PC-9 (cell line): ENCODE results near the gene DDAH2. TPM values are rescaled to one million over a fixed set of nuclear protein-coding genes. Genes with fewer than 3 reads are reported as not detected.

Experiments used
- BruUV-seq: library from RNA; stranded (reverse); fragments of 400-500 nt; replicated peaks from 2 replicates; lab custom pipeline; 2021; lab: Mats Ljungman, UMichigan
- CTCF ChIA-PET: fragments of 300-600 bp; sonication (Branson Sonifier 250); formaldehyde crosslinking; loops from one replicate; lab custom pipeline; 2022; ENCODE audit warnings: antibody characterized with exemption; lab: Charles Lee
- POLR2A ChIA-PET: fragments of 300-600 bp; sonication (Branson Sonifier 250); formaldehyde crosslinking; loops from one replicate; lab custom pipeline; 2022; ENCODE audit warnings: antibody characterized with exemption; ENCODE audit not compliant: unreplicated experiment; lab: Charles Lee
- DNase-seq, 2 experiments: peaks; one replicate each; pipeline versions ENCODE4 v3.0.0 to v3.0.0-alpha.2; 2015 to 2022; ENCODE audit warnings: mixed read lengths in 1 of 2
- H2AFZ ChIP-seq: fragments of 200-600 bp; sonication (generic); 2 replicates; pipeline ENCODE4 v1.8.1; 2017; ENCODE audit warnings: antibody characterized with exemption
- H3F3A ChIP-seq: fragments of 200-600 bp; sonication (generic); 2 replicates; pipeline ENCODE4 v1.8.1; 2017; ENCODE audit warnings: antibody characterized with exemption, mild to moderate bottlenecking, low read depth; ENCODE audit not compliant: insufficient read depth
- H3K27ac ChIP-seq: fragments of 200-600 bp; sonication (generic); 2 replicates; pipeline ENCODE4 v1.6.1; 2016; ENCODE audit warnings: mixed run types
- H3K27me3 ChIP-seq: fragments of 200-600 bp; sonication (generic); 2 replicates; pipeline ENCODE4 v1.6.1; 2016; ENCODE audit warnings: low read depth, mixed run types; ENCODE audit not compliant: insufficient read depth
- H3K36me3 ChIP-seq: fragments of 200-600 bp; sonication (generic); 2 replicates; pipeline ENCODE4 v1.6.1; 2016; ENCODE audit warnings: low read depth, mixed run types
- H3K4me1 ChIP-seq: fragments of 200-600 bp; sonication (generic); replicated peaks from 2 replicates; pipeline ENCODE4 v1.6.1; 2016; ENCODE audit warnings: mixed run types; ENCODE audit not compliant: insufficient read depth
- H3K4me2 ChIP-seq: fragments of 200-600 bp; sonication (generic); 2 replicates; pipeline ENCODE4 v1.6.1; 2017; ENCODE audit warnings: mixed run types
- H3K4me3 ChIP-seq: fragments of 200-600 bp; sonication (generic); 2 replicates; pipeline ENCODE4 v1.6.1; 2016; ENCODE audit warnings: mixed run types
- H3K79me2 ChIP-seq: fragments of 200-600 bp; sonication (generic); 2 replicates; pipeline ENCODE4 v1.6.1; 2017; ENCODE audit warnings: low read depth, mixed run types
- H3K9me2 ChIP-seq: fragments of 200-600 bp; sonication (generic); 2 replicates; pipeline ENCODE4 v1.8.1; 2017; ENCODE audit warnings: mild to moderate bottlenecking; ENCODE audit not compliant: insufficient read depth
- H3K9me3 ChIP-seq: fragments of 200-600 bp; sonication (generic); 2 replicates; pipeline ENCODE4 v1.8.1; 2016; ENCODE audit warnings: low read depth; ENCODE audit not compliant: insufficient read depth
- H4K20me1 ChIP-seq: fragments of 200-600 bp; sonication (generic); 2 replicates; pipeline ENCODE4 v1.8.1; 2017; ENCODE audit not compliant: insufficient read depth
- CTCF ChIP-seq: fragments of 200-600 bp; sonication (generic); conservative IDR thresholded peaks from 2 replicates; pipeline ENCODE4 v1.6.1; 2017; ENCODE audit warnings: mixed run types, antibody characterized with exemption, mild to moderate bottlenecking, moderate library complexity
- EZH2 ChIP-seq: fragments of 200-600 bp; sonication (generic); IDR thresholded peaks from 2 replicates; pipeline ENCODE4 v1.8.0; 2017; ENCODE audit warnings: antibody characterized with exemption, low read depth
- intact Hi-C: fragments of 100-400 bp; cut with micrococcal nuclease; formaldehyde crosslinking; loops from one replicate; pipeline ENCODE4 v1.10.0; 2022; ENCODE audit not compliant: unreplicated experiment
- total RNA-seq: library from RNA; stranded (reverse); gene quantifications from 2 replicates; pipeline ENCODE4 v1.2.3, GENCODE V29; 2021

The DDAH2 gene
- total RNA-seq, 1 experiment from 2014 or later: 58.3 TPM

DNA sequence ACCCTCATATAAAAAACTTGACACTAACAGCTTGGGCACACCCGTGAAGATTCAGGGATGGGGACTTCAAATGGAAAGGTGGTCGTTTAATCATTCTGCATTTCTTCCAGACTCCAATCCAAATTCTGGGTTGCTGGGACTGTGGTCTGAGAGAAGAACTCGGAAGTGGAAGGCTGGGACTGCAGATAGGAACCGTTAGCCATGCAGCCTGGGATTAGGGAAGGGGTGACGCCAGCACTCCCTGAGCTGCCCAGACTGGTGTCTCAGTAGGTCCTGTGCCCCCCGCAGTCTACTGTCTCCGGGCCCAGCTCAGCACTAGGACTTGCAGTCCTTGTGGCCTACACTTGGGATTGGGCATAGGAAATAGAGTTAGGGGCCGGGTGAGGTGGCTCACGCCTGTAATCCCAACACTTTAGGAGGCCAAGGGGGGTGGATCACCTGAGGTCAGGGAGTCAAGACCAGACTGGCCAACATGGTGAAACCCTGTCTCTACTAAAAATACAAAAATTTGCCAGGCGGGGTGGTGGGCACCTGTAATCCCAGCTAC is 7.7 kb upstream of the DDAH2 start:
- intact Hi-C loops: loop anchor here (5.0 to 10.0 kb wide), 2 partner anchors 192 to 240 kb away; partner anchors contain the start of genes ATP6V1G2, DDX39B, MICB and NFKBIL1
- POLR2A ChIA-PET: interaction anchor here (0.5 to 1.5 kb wide), 7 partner anchors 9 to 161 kb away, joined by 3 to 6 read pairs (median 3); partner anchors contain the start of gene HSPA1B
- Histone ChIP-seq H3K4me3 (peak overlapping the region; percentile 86), H2AFZ (peak overlapping the region; percentile 75), H3K4me2 (peak overlapping the region; percentile 83), H4K20me1 (peaks cover 21% of the 10 kb centered on the region; the same call in 1 of the 2 replicates), H3K27me3 (no peaks in the 10 kb centered on the region), H3F3A (peaks cover 59% of the 10 kb centered on the region), H3K9me3 (no peaks in the 10 kb centered on the region), H3K9me2 (no peaks in the 10 kb centered on the region), H3K27ac (peak overlapping the region; percentile 73), H3K36me3 (peaks cover 27% of the 10 kb centered on the region), H3K4me1 (peaks cover 44% of the 10 kb centered on the region), H3K79me2 (peaks cover 57% of the 10 kb centered on the region)
- CTCF ChIA-PET: interaction anchor here (3.2 kb wide), 1 partner anchor 33 kb away, joined by 10 read pairs; no protein-coding TSS in a partner anchor
- no peak for DNase-seq
- TSS peak; percentile 15 for BruUV-seq
- TF ChIP-seq CTCF: no peak
- TF ChIP-seq EZH2: no peak

- intact Hi-C loops: loop anchor here (5.0 to 10.0 kb wide), 2 partner anchors 191 to 239 kb away; partner anchors contain the start of genes ATP6V1G2, DDX39B, MICB and NFKBIL1
- Histone ChIP-seq H3K9me2 (no peaks in the 10 kb centered on the region), H3F3A (peaks cover 61% of the 10 kb centered on the region), H3K27me3 (no peaks in the 10 kb centered on the region), H3K4me3 (peak within 1 kb of the TSS; percentile 86), H3K27ac (peak within 1 kb of the TSS; percentile 79), H3K79me2 (peaks cover 57% of the 10 kb centered on the region), H3K36me3 (peaks cover 30% of the 10 kb centered on the region), H3K4me2 (peak within 1 kb of the TSS; percentile 83), H3K4me1 (peaks cover 44% of the 10 kb centered on the region), H3K9me3 (no peaks in the 10 kb centered on the region), H4K20me1 (peaks cover 21% of the 10 kb centered on the region; the same call in 1 of the 2 replicates), H2AFZ (peak within 1 kb of the TSS; percentile 75)
- POLR2A ChIA-PET: interaction anchor here (0.6 to 1.5 kb wide), 7 partner anchors 10 to 162 kb away, joined by 3 to 6 read pairs (median 3); no protein-coding TSS in a partner anchor
- CTCF ChIA-PET: interaction anchor here (3.2 kb wide), 1 partner anchor 34 kb away, joined by 10 read pairs; no protein-coding TSS in a partner anchor
- TSS peak; percentile 60 for BruUV-seq
- TF ChIP-seq EZH2 (no peak), CTCF (no peak)
- DNase-seq: peak; percentile 79 to 83
These were observed 7.1 kb upstream of the DDAH2 start, which contains the start of gene CLIC1 for GRCh38 chr6:31736021-31736767. Gene CLIC1 (minus strand): TSS chr6:31736530. CDS start chr6:31736300, 230 bp downstream.

DNA sequence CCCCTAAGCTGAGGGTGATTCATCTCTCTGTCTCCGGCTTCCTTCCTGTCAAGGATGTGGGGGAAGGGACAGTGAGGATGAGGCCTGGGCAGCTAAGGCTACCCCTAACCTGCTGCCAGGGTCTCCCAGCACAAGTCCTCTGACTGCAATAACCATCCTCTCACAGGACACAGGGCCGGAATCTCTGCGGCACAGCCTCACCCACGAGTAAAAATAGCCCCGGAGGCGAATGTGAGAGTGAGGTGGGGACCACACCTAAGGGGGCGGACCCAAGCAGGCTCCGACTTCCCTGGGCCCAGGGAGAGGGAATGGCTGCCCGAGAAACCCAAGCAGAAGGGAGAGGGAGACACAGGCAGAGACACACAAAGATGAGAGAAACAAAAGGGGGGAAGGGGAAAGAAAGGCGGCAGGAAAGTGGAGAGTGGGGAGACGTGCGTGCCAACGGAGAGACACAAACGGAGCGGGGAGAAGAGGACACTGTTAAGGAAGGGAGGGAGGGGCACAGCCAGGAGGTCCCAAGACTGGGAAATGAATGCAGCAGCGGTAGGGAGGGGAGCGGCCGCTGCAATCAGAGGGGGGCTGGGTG is 5.8 kb upstream of the DDAH2 start:
- H3K9me2 ChIP-seq: no peaks in the 10 kb centered on the region
- CTCF ChIA-PET: interaction anchor here (0.5 to 0.6 kb wide), 2 partner anchors 35 to 43 kb away, joined by 3 to 9 read pairs; no protein-coding TSS in a partner anchor
- TF ChIP-seq CTCF (no peak), EZH2 (no peak)
- H4K20me1 ChIP-seq: peaks cover 29% of the 10 kb centered on the region
- no peak overlapping the region for H2AFZ ChIP-seq
- peak overlapping the region; percentile 86 for H3K4me3 ChIP-seq
- H3F3A ChIP-seq: peaks cover 74% of the 10 kb centered on the region
- DNase-seq: peak; percentile 68 to 72
- H3K36me3 ChIP-seq: peaks cover 37% of the 10 kb centered on the region
- intact Hi-C loops: loop anchor here (2.0 to 10.0 kb wide), 3 partner anchors 58 to 238 kb away; partner anchors contain the start of genes ATP6V1G2, DDX39B, MICB and NFKBIL1
- H3K4me2 ChIP-seq: peak overlapping the region; percentile 83
- H3K4me1 ChIP-seq: peaks cover 39% of the 10 kb centered on the region
- POLR2A ChIA-PET: interaction anchor here (0.6 to 0.7 kb wide), 2 partner anchors 71 to 152 kb away, joined by 4 to 13 read pairs; no protein-coding TSS in a partner anchor
- no peaks in the 10 kb centered on the region for H3K9me3 ChIP-seq
- H3K79me2 ChIP-seq: peaks cover 51% of the 10 kb centered on the region
- no TSS peak for BruUV-seq
- H3K27ac ChIP-seq: peak overlapping the region; percentile 73
- no peaks in the 10 kb centered on the region for H3K27me3 ChIP-seq
